DND-41 (cell line): Measurements from ENCODE around the gene SCUBE1.

Experiments used
- EZH2 ChIP-seq: IDR thresholded peaks from 3 replicates; pipeline ENCODE4 v1.6.1; 2012; ENCODE audit warnings: borderline replicate concordance, low read depth, mild to moderate bottlenecking, moderate library complexity, low read length, inconsistent platforms; ENCODE audit not compliant: severe bottlenecking
- TF ChIP-seq, protein P1 (sequence below): IDR thresholded peaks from 2 replicates; pipeline ENCODE4 v1.5.1; 2012; ENCODE audit warnings: borderline replicate concordance, low read length, moderate library complexity, mild to moderate bottlenecking; ENCODE audit not compliant: poor library complexity, severe bottlenecking; ENCODE audit errors: extremely low read depth

DNA sequence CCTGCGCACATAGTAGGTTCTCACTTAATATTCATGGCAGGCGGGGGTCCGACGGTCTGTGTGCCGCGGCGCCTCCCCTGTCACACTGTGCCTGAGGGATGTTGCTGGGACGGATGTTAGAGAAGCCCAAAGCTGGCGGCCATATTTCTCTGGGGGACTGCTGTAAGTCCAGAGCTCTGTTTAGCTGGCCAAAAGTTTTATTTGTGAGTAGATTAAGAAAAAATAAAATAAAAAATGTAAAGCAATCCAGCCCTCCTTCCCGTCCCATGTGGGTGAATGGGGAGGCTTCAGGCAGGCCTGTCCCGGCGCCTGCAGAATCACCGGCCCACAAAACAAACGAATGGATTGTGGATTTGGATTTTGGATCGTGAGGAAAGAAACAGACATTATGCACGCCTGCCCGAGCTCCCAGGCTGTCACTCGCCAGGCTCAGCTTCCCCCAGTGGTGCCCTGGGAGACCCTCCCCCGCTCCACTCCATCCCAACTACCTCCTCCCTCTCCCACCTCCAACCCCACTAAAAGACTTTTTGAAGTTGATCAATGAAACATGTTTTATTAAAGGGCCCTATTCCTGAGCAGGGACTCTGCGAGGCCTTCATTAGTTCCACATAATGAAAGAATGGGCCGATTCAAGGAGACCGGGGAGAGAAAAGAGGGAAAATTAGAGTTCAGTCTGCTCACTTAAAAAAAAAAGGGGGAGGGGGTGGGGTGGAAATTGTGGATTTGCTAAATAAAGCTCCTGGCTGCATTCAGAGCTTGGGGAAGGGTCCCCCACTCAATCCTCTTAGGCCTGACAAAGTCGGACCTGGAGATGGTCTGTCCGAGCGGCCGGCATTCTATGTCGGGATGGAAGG lies 20.4 kb upstream of the SCUBE1 start:
- TF ChIP-seq, protein P1, sequence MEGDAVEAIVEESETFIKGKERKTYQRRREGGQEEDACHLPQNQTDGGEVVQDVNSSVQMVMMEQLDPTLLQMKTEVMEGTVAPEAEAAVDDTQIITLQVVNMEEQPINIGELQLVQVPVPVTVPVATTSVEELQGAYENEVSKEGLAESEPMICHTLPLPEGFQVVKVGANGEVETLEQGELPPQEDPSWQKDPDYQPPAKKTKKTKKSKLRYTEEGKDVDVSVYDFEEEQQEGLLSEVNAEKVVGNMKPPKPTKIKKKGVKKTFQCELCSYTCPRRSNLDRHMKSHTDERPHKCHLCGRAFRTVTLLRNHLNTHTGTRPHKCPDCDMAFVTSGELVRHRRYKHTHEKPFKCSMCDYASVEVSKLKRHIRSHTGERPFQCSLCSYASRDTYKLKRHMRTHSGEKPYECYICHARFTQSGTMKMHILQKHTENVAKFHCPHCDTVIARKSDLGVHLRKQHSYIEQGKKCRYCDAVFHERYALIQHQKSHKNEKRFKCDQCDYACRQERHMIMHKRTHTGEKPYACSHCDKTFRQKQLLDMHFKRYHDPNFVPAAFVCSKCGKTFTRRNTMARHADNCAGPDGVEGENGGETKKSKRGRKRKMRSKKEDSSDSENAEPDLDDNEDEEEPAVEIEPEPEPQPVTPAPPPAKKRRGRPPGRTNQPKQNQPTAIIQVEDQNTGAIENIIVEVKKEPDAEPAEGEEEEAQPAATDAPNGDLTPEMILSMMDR = no peak
- TF ChIP-seq EZH2 = no peak
